Activated CD8-positive, alpha-beta memory T cell treated with anti-CD3 and anti-CD28 coated beads, Interleukin-2, amount 50 U/mL, for 24 hours (primary cell): ENCODE results near the gene PGAP3.

Experiments
- DNase-seq: peaks from one replicate; pipeline ENCODE4 v3.0.0-alpha.2; 2020; ENCODE audit errors: extremely low read depth

Gene PGAP3

DNA sequence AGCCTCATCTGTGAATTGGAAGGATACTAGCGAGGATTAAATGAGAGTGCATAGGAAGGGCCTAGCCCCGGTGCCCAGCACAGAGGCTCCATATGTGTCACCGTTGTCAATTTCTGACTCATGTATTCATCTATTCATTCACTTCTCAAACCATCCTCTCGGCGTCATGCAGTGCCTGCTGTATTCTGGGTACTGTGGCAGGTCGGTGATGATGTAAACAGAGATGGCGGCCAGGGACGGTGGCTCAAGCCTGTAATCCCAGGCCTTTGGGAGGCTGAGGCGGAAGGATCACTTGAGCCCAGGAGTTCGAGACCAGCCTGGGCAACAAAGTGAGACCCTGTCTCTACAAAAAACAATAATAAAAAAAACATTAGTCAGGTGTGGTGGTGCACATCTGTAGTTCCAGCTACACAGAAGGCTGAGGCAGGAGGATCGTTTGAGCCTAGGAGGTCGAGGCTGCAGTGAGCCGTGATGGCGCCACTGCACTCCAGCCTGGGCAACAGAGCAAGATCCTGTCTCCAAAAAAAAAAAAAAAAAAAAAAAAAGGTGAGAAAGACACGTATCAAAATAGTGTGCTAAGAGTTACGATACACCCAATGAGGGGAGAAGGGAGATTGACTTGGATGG, 65.4 kb downstream of the PGAP3 start:
- no peak for DNase-seq

DNA sequence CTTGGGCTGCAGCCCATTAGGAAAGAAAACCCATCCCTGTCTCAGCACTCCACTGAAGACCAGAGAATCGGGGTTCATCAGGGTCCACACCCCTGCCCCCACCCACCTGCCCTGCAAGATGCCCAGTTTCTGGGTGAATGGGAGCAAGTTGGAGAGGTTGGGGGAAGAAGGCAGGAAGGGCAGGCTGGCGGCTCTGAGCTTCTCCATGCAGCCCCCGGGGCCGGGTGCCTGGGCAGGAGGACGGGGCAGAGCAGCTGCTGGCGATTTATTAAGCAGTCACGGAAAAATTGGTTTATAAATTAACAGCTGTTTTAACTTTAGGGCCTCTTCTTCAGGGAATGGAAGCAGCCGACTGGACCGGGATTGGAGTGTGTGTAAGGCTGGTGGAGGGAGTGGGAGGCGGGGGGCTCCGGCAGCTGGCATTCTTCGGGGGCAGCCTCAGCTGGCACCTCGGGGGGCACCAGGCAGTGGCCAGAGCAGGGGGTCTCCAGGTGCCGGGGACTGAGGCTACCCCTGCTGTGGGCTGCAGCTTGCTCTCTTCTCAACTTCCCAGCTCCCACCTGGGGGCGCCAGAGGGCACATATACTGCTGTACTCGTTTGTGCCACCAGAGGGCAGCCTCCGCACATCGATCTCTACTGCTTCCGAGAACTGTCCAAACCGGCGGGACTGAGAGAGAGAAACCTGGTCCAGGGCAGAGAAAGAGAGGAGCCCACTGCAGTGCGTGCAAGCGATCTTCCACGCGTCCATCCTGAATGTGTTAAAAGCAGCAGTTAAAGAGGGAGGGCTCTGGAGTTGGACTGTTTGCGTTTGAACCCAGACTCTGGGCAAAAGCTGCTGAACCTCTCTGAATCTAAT, 66.1 kb downstream of the PGAP3 start:
- DNase-seq, result peak; percentile 69
